NCI-H128 (cell line): ENCODE results near the gene LCP2.

Source experiments
- DNase-seq: peaks from one replicate; lab custom pipeline; 2025; ENCODE audit not compliant: unreplicated experiment; lab: John Stamatoyannopoulos, UW

Gene LCP2

GRCh38 chr5:170297589-170298462 is at the start of gene LCP2:
TSS of gene LCP2 (minus strand) at chr5:170297777. CDS start at chr5:170297611, 166 bp downstream.
- DNase-seq: no peak

GRCh38 chr5:170347022-170347567 is 49.5 kb upstream of the LCP2 start:
- no peak for DNase-seq

GRCh38 chr5:170345971-170346370 is 48.4 kb upstream of the LCP2 start:
- DNase-seq: no peak

- no peak for DNase-seq
Observed at GRCh38 chr5:170343177-170343576, 45.6 kb upstream of the LCP2 start.

GRCh38 chr5:170342153-170342725 is 44.7 kb upstream of the LCP2 start:
- no peak for DNase-seq

GRCh38 chr5:170341545-170341944 is 44.0 kb upstream of the LCP2 start:
- no peak for DNase-seq

- DNase-seq: no peak
Observed at GRCh38 chr5:170339780-170340167, 42.2 kb upstream of the LCP2 start.

GRCh38 chr5:170338933-170339779 is 41.6 kb upstream of the LCP2 start:
- DNase-seq: no peak

- DNase-seq: no peak
Observed at GRCh38 chr5:170338291-170338690, 40.7 kb upstream of the LCP2 start.

GRCh38 chr5:170337045-170337733 is 39.6 kb upstream of the LCP2 start:
- DNase-seq: no peak

- DNase-seq: no peak
Observed at GRCh38 chr5:170336065-170336464, 38.5 kb upstream of the LCP2 start.

GRCh38 chr5:170334626-170335025 is 37.0 kb upstream of the LCP2 start:
- DNase-seq: no peak

GRCh38 chr5:170333161-170333910 is 35.8 kb upstream of the LCP2 start:
- DNase-seq: no peak

GRCh38 chr5:170332058-170332457 is 34.5 kb upstream of the LCP2 start:
- DNase-seq: no peak

GRCh38 chr5:170330568-170331054 is 33.0 kb upstream of the LCP2 start:
- DNase-seq: no peak

- DNase-seq: no peak
Observed at GRCh38 chr5:170329524-170329923, 31.9 kb upstream of the LCP2 start.

GRCh38 chr5:170327829-170328228 is 30.3 kb upstream of the LCP2 start:
- no peak for DNase-seq

- no peak for DNase-seq
Observed at GRCh38 chr5:170327168-170327567, 29.6 kb upstream of the LCP2 start.

GRCh38 chr5:170319301-170319700 is 21.7 kb upstream of the LCP2 start:
- DNase-seq: no peak

GRCh38 chr5:170317499-170317898 is 19.9 kb upstream of the LCP2 start:
- no peak for DNase-seq
